ENCODE measurements around the gene FBXO40.
A peak's percentile ranks its signal among the peaks of the same experiment; 100 is the strongest.

The FBXO40 gene, protein sequence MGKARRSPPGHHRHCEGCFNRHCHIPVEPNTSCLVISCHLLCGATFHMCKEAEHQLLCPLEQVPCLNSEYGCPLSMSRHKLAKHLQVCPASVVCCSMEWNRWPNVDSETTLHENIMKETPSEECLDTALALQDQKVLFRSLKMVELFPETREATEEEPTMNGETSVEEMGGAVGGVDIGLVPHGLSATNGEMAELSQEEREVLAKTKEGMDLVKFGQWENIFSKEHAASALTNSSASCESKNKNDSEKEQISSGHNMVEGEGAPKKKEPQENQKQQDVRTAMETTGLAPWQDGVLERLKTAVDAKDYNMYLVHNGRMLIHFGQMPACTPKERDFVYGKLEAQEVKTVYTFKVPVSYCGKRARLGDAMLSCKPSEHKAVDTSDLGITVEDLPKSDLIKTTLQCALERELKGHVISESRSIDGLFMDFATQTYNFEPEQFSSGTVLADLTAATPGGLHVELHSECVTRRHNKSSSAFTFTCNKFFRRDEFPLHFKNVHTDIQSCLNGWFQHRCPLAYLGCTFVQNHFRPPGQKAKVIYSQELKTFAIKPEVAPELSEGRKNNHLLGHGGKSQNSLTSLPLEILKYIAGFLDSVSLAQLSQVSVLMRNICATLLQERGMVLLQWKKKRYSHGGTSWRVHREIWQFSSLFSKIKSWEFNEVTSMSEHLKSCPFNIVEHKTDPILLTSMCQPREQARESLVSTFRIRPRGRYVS

DNA sequence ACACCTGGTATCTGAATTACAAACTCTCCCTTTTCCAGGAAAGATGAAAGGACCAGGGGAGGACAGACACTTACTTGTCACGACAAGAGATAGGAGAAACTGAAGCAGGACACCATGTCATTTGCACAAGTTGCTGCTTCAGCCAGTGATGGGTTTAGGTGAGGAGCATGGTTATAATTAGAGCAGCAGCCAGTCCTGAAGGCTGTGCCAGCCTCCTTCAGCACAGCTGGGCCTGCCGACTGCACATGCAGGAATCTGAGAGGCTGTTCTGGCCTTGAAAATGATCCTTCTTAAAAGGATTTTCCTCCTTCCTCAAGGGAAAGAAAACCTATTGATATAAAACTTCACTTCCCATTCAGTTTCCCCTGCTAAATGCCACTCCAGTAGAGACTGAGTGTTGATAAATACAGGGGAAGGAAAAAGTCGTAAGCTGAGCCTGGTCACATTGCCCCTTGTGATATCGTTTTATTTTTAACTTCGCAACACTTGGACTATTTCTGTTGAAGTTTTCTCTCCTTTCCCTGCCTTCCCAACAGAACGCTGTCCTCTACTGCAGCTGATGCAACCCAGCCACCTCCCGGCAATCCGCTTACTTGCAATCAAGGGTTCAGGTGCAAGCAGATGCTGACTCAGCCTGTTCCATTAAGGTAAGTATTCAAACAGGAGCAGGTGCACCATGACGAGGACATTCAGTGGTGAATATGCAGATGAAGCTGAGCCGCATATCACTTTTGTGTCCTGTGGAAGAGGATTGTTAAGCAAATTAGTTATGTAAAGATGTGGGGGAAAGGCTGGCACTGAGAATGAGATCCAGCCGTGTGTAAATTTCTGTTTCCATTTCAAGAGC is at the start of gene FBXO40:
FBXO40 (plus strand) TSS at position 524 of the 847 bp plus-strand sequence. CDS start 27,197 bp downstream, outside the sequence.
- TF ChIP-seq, protein P1, sequence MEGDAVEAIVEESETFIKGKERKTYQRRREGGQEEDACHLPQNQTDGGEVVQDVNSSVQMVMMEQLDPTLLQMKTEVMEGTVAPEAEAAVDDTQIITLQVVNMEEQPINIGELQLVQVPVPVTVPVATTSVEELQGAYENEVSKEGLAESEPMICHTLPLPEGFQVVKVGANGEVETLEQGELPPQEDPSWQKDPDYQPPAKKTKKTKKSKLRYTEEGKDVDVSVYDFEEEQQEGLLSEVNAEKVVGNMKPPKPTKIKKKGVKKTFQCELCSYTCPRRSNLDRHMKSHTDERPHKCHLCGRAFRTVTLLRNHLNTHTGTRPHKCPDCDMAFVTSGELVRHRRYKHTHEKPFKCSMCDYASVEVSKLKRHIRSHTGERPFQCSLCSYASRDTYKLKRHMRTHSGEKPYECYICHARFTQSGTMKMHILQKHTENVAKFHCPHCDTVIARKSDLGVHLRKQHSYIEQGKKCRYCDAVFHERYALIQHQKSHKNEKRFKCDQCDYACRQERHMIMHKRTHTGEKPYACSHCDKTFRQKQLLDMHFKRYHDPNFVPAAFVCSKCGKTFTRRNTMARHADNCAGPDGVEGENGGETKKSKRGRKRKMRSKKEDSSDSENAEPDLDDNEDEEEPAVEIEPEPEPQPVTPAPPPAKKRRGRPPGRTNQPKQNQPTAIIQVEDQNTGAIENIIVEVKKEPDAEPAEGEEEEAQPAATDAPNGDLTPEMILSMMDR (IDR thresholded peaks at IDR 0.05; ENCODE audit: control extremely low read depth, extremely low read depth, low read depth, missing control alignments): no peak
- DNase-seq (ENCODE audit: extremely low spot score): no peak
- ChIA-PET POLR2A (interaction anchor here (0.5 kb wide), 1 partner anchor 14 kb away, joined by 4 read pairs; no protein-coding TSS in a partner anchor), CTCF (no interaction called here)

DNA sequence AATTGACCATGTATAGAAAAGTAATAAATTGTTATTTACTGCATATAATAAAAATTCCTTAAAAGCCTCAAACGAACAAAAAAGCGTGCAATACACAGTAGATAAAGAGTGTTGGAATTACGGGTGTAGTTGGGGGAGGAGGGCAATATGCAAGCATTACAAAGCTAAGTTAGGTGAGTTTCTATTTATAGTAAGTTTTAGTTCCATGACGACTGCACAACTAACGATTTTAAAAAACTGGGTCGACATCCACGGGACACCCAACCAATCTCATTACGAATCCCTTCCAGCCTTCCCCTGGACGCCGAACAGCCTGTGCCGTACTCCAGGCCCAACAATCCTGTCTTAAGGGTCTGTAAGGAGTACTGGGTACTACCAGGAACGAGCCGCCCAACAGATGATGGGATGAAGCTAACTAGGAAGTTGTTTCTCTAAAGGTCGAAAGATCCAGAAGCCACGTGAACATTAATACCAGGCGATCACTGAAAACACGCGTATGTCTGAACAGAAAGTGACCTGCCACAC is 48.1 kb upstream of the FBXO40 start:
- DNase-seq (ENCODE audit: extremely low spot score): no peak
- TF ChIP-seq, protein P1 (IDR thresholded peaks at IDR 0.05; ENCODE audit: control extremely low read depth, extremely low read depth, low read depth, missing control alignments): no peak
- CTCF ChIA-PET: interaction anchor here (0.9 to 2.4 kb wide), 14 partner anchors 11 to 1030 kb away, joined by 3 to 11 read pairs (median 4); partner anchors contain the start of genes FAM162A and SLC15A2
- POLR2A ChIA-PET: no interaction called here

DNA sequence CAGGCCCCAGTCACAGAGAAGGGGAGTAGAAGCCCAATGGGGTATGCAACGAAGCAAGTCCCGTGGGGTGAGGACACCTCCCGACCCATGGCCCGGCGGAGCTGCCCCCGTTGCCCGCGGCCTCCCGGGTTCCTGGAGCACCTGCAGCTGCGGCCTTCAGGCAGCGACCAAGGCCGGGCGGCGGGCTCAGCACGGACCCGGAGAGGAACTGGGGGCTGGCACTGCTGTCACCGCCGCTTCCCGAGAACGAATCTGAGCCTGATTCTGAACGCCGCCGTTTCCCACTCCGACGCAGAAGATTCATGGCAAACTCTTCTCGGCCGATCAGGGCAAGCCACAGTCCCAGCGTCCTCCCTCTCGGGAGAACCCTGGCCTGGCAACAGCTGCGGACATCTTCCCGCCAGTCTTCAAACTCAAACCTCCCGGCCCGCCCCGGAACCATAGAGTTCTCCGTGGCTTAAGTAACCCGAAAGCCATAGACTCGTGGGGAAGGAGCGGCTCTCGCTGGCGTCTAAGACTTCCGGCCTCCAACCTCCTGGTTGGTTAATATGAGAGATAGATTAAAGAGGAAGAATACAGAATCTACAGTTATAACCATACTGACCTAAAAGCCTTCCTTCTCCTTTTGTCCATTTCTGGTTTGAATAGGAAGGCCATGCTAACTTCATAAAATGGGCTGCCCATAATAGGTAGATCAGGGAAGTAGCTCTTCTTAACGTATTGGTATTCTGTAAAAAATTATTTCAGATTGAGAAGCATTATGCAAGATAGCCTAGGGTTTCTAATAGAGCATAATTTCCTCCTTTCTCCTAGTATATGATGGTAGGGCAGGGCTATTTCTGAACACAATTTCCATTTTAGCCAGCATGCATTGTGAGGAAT is 47.4 kb upstream of the FBXO40 start, which contains the start of gene POLQ:
POLQ (minus strand) TSS at position 415 of the 882 bp plus-strand sequence; CDS start at position 304, 111 bp downstream.
- ChIA-PET POLR2A (no interaction called here), CTCF (interaction anchor here (0.6 to 2.8 kb wide), 25 partner anchors 8 to 1483 kb away, joined by 3 to 16 read pairs (median 4); partner anchors contain the start of genes FAM162A, MIX23, SEMA5B and SLC15A2)
- TF ChIP-seq, protein P1 (IDR thresholded peaks at IDR 0.05; ENCODE audit: control extremely low read depth, extremely low read depth, low read depth, missing control alignments): no peak
- peak; percentile 91 for DNase-seq (ENCODE audit: extremely low spot score)

DNA sequence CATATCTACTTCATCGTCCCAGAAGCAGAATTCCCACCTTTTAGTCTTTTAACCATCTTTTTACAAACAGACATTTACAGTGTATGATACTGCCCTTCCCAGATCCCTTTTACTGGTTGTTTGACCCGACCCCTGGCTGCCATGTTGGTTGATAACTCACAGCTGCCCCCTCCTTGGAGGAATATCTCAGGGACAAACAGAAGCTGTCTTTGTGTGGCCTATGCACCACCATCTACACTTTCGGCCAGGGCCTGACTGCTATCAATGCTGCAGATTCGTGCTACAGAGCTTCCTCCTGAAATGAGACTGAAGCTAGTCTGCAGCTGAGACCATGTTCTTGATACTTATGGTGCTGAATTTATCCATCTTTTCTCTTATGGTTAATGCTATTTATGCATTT is 40.8 kb upstream of the FBXO40 start:
- ChIA-PET POLR2A (no interaction called here), CTCF (interaction anchor here (1.7 kb wide), 1 partner anchor 10 kb away, joined by 4 read pairs; no protein-coding TSS in a partner anchor)
- TF ChIP-seq, protein P1 (IDR thresholded peaks at IDR 0.05; ENCODE audit: control extremely low read depth, extremely low read depth, low read depth, missing control alignments): no peak
- DNase-seq (ENCODE audit: extremely low spot score): no peak

DNA sequence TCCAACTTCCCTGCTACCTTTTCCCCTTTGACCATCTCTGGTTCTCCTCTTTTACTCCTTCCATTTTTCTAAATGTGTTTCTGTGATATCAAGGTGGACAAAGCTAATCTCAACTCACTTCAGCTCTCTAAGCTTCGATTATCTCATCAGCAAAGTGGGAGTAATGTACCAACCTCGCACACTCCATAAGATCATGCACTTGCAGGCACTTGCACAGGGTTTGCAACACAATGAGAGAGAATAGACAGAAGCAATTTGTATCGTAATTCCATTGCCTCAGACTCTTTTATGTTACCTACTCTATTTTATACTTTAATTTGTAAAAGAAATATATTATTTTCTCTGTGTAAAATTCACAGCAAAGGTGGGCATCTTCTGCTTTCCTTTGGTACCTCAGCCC is 40.4 kb upstream of the FBXO40 start:
- DNase-seq (ENCODE audit: extremely low spot score): no peak
- TF ChIP-seq, protein P1 (IDR thresholded peaks at IDR 0.05; ENCODE audit: control extremely low read depth, extremely low read depth, low read depth, missing control alignments): no peak
- CTCF ChIA-PET: interaction anchor here (1.7 kb wide), 1 partner anchor 9 kb away, joined by 4 read pairs; no protein-coding TSS in a partner anchor
- POLR2A ChIA-PET: no interaction called here
